GM18526 (cell line): ENCODE measurements around the gene RIMKLB.

Experiments
- POLR2A ChIP-seq: IDR thresholded peaks from 3 replicates; pipeline ENCODE4 v1.6.1; 2011; ENCODE audit not compliant: insufficient read length; ENCODE audit errors: extremely low read depth

Gene RIMKLB

DNA sequence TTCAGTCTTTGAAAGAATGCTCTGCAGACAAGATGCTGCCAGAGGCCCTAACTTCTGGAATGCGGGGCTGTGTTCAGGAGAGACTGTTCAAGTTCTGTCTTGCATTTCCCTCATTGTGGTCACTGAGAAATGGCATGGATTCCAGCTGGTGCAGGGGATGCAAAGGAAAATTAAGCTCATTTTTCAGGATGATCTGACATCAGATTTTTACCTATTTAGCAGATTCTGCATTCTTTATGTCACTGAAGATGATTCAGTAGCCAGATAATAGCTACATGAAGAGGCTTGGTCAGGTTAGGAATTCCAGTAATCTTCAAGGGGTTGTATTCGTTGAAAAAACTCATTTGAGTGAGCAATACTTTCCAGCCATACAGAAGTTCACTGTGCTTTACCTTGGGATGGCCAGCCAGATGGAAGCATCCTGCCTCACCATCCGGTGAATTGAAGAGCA is 19.1 kb upstream of the RIMKLB start:
- TF ChIP-seq POLR2A, result no peak

DNA sequence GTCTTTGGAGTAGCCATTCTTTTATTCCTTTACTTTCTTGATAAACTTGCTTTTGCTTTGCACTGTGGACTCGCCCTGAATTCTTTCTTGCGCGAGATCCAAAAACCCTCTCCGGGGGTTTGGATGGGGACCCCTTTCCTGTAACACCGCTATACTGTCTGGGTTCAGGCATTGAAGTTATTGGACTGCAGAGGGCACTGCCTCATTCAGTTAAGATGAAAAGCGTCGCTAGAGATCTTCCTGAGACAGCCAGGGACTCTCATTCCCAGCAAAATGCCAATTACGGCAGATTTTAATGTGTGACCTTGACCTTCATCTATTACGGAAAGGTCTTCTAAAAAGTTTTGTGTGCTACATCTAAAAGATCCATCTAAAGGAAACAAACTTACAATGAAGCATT is 17.3 kb upstream of the RIMKLB start:
- TF ChIP-seq POLR2A, result no peak

DNA sequence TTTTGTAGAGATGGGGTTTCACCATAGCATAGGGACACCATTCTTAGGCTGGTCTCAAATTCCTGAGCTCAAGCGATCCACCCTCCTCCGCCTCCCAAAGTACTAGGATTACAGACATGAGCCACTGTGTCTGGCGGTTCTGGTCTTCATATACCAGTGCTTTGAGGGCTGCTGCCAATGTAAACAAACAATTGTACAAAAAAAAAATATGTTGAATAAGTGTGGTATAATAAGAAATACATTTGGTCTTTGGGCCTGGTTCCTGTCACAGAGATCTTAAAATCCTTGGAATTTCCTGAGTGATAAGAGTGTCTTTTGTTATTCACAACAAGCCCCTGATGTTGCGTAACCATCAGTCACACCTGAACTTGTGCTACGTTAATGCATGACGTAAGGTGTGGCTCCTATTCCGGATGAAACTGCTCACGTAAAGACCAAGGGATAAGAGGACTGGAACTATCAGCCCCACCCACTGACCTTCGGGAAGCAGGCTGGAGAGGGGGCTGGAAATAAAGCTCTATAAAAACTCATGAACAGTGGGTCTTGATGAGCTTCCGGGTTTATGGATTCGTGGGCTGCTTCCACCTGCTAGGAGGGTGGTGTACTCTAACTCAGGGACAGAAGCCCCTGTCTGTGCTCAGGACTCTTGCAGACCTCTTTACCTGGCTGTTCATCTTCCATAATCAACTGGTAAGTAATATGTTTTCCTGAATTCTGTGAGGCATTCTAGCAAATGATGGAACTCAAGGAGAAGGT is 16.5 kb upstream of the RIMKLB start:
- no peak for TF ChIP-seq POLR2A

DNA sequence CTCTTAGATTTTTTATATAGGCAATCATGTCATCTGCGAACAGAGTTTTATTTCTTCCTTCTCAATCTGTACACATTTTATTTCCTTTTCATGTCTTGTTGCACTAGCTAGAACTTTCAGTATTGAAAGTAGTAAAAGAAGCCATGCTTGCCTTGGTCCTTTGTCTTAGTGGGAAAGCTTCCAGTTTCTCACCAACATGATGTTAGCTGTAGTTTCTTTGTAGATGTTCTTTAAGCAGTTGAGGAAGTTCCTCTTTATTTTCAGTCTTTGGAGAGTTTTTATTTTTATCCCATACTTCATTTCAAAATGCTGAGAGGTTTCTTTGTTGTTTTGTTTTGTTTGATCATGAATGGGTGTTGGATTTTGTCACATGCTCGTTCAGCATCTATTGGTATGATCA is 12.7 kb upstream of the RIMKLB start:
- TF ChIP-seq POLR2A, result no peak

DNA sequence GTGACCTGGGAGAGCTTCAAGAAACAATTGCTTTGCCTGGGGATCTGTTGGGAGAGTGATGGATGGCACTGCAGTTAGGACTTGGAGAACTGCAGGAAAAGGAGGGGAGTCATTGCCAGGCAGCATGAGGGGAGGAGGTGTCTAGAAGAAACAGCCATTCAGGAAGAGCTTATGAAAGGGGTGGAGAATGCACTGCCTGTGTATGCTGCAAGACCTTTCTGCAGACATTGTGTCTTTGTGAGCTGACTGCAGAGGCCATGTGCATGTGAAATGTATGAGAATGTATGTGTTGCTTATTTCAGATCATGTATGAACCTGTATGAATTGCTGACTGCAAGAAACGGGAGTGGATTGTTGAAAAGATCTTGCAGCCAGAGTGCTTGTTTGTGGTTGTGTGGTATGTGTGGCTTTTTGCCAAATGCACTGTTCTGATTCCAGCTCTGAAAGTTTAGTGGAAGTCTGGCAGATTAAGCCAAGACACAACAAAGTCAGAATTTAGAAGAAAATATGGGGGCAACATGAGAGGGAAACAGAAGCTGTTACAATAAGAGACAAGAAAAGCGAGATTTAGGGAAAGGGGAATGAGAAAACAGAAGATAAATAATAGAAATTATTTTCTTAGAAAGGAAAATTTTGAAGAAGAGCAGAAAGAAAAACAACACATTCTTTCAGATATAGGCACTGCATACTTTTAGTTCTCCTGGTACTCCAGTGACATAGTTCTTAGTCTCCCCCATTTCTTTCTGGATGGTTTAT is 9.8 kb upstream of the RIMKLB start:
- TF ChIP-seq POLR2A, result no peak

DNA sequence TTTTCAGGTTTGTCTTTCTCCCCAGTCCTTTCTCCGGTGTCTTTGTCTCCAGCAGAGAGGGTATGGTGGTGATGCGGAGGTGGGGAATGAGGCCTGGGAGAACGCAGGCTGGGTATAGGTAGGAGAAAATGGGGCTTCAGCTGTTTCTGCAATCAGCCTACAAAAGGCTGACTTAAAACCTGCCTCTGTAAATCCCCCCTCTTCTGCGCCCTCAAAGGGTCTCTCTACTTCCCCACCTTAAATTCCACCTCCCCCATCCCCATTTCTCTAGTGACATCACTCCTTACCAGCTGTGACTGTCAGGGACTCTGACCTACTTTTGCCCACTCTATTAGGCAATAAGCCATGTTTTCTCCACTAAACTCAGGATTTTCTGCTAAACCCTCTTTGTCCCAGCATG is 8.1 kb upstream of the RIMKLB start:
- TF ChIP-seq POLR2A, result no peak

DNA sequence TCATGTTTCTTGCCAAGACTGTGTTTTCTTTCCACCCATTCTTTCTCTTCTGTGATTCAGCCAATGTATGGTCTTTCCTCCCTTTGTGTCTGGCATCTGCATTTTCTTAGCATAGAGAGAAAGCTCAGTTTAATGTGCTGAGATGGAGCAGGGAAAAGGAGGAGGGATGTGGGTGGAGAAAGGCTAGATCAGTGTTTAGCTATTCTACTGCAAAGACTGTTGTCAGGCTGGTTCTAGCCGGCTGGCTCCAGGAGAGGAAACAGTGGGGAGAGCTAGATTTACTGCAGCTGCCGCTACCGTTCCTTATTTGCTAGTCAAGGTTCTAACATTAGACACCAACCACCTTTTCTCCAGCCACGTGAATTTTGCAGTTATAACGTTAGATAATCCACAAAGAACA is 5.2 kb upstream of the RIMKLB start:
- TF ChIP-seq POLR2A, result no peak

DNA sequence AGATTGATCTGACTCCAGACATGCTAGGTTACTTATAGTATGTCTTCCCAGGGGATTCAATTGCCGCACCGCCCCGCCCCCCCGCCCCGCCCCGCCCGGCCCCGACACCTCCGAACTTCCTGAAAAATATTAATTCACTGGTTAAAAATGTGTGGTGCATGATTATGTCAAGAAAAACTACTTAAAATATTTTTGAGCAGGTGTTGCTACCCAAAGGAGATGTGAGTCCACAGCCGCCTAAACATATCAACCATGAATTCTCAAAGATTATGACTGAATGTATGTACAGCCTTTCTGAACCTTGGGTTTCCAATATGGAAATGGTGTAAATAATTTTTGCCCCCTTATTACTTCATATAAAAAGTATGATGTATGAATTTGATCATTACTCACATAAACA is 2.7 kb upstream of the RIMKLB start:
- TF ChIP-seq POLR2A, result no peak

DNA sequence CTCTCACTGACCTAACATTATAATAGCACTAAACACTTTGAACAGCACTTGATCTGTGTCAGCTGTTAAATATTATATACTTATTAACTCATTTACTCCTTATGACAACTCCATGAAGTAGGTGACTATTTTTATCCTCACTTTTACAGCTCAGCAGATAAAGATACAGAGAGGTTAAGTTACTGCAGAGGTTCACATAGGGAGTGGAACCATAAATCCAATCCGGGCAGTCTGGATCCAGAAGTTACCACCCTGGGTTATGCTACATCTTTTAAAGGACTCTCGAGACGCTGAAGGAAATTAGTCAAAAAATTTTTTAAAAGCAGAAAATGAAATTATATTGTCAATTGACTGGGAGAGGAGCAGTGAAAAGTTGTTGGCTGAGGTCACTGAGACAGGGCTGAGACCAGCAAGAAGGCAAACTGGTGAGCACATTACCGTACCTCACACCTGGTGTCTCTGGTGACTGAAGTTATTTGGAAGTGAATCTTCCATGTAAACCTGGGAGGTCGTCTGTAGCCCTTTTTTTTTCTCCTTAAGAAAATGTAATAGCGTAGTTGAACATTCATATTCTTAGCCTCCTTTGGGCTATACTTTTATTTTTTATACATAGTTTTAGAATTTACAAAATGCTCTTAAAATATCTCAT is 1.2 kb upstream of the RIMKLB start:
- no peak for TF ChIP-seq POLR2A

DNA sequence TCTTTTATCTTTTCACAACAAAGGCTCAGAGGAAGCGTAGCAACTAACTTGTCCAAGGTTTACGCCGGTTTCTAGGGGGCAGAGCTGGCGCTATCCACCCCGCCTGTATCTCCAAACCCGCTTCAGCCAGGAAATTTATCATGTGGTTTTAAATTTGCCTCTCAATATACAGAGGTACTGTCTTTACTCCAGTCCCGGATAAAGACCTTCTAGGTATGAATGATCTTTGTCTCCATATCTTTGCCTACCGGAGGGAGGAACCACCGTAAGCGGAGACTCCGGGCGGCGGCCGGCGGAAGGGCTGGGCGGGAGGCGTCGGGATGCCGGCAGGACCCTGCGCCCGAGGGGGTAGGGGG is 693 bp upstream of the RIMKLB start:
- no peak for TF ChIP-seq POLR2A

DNA sequence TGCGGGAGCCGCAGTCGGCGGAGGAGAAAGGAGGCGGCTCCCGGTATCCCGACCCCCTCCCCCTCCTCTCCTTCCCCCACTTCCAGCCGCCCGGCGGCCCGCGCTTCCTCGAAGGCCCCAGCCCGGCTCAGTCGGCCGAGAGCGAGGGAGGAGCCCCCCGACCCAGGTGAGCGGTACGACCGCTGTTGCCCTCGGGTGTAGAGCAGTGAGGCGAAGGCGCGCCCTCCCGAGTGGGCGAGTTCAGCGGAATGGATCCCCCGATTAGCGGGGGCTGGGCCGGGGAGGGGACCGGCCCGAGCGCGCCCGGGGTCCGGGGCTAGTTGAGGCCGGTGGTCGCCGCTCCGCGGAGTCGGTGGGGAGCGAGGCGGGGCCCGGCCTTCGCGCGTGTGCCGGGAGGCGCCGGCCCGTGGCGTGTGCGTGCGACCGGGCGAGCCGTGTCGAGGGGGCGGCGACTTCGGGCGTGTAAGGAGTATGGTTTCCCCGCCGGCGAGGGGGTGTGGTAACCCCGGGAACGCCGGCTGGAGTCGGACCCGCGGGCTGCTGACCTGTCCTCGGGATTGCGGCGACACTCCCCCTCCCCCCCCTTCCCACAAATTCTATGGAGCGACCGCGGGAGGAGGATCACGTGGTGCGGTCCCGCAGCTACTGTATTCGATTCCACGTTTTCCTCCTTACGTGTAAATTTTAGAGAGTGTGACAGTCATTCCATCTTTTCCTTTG is 501 bp downstream of the RIMKLB start:
- no peak for TF ChIP-seq POLR2A

DNA sequence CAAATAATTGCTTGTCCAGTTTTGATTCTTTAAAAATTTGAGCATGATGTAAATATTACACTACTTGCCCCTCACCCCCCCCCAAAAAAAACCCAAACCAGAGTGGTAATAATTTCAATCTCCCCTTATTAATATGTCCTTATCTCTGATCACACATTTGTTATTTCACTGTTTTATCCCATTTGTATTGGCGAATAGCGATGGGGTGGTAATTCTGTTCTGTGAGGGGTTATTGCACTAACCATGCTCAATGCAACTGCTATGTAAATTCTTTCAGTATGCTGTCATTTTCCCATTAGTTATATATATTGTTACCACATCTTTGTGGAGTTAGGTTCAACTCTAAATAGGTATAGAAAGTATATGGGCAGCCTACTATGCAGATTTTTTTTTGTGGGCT is 1.1 kb downstream of the RIMKLB start:
- no peak for TF ChIP-seq POLR2A

DNA sequence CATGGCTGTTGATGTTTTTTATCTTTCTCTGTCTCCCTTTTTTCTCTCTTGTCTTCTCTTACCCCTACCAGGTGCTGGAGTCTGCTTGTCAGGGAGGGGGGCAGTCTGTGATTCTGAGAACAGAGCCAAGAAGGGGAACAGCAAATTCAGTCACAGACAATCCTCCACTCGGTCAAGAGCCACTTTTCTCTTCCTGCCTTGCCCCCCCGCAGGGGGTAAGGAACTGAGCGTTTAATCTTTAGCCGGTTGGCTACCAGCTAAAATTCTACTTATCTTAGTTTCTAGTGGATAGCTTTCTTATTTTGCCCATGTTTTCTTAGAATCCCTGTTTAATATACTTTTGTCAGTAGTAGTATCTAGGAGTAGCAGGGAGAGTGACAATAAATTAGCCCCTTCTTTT is 1.9 kb downstream of the RIMKLB start:
- TF ChIP-seq POLR2A, result no peak

DNA sequence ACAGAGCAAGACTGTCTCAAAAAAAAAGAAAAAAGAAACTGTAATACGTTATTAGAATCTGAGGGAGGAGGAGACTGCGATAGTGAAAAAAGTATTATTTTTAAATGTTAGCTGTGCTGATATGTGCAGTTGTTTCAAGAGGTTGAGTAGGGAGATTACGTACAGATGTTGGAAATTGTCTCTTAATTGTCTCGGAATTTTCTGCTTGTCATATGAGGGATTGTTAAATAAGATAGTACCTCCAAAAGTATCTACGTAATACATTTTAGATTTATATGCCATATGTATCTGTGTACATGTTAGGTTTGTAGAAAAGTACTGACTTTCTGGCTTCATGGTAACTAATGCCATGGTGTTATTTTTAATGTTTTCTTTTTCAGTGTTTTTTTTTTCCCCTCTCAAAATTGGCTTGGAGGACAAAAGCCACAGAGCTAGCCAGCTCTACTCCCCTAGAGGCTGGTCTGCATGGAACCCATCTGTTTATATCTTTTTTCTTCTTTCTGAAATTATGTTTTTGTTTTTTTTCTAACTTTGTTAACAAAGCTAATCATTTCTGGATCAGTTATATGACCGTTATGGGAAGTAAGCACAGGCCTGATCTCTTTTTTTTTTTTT is 3.4 kb downstream of the RIMKLB start:
- no peak for TF ChIP-seq POLR2A

DNA sequence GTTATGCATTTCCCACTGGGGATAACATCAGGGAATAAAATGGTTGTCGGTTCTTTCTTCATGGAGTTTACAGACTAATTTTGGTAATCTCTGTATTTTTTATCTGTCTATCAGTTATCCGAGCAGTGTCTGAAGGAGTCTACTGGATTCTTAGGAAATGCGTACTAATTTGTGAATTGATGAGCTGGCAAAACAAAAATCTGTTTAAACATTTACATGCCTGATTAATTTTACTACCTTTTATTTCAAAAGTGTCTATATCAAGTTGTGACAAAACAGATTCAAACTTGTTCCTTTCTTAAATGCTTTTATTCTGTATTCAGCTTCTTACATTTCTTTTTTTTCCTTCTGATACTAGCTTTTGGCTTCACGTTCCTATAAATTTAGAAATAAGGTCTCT is 4.4 kb downstream of the RIMKLB start:
- TF ChIP-seq POLR2A, result no peak
